ENCODE data around the gene HACL1.

DNA sequence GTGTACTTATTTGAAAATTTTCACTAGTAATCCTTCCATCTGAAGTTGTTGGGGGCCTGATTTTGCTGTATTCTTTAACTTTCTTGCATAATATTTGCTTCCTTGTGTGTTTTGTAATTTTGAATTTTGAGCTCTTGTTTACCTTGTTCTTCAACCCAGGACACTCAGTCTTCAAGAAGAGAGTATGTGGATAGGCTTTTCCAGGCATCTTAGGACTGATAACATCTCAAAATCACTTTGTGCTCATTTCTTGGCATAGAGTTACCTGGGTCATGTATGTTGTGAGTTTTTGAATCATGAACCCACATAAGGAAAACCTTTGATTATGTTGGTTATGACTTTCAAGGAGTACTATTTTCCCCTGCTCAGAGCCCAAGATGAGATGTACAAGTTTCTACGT lies 13.6 kb upstream of the HACL1 start:
- TF ChIP-seq, protein P1, sequence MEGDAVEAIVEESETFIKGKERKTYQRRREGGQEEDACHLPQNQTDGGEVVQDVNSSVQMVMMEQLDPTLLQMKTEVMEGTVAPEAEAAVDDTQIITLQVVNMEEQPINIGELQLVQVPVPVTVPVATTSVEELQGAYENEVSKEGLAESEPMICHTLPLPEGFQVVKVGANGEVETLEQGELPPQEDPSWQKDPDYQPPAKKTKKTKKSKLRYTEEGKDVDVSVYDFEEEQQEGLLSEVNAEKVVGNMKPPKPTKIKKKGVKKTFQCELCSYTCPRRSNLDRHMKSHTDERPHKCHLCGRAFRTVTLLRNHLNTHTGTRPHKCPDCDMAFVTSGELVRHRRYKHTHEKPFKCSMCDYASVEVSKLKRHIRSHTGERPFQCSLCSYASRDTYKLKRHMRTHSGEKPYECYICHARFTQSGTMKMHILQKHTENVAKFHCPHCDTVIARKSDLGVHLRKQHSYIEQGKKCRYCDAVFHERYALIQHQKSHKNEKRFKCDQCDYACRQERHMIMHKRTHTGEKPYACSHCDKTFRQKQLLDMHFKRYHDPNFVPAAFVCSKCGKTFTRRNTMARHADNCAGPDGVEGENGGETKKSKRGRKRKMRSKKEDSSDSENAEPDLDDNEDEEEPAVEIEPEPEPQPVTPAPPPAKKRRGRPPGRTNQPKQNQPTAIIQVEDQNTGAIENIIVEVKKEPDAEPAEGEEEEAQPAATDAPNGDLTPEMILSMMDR (IDR thresholded peaks at IDR 0.05), result no peak
- no peak for TF ChIP-seq POLR2A (IDR thresholded peaks at IDR 0.05; ENCODE audit: low read depth)
